OCI-LY3 (cell line): Measurements from ENCODE around the gene CACTIN.

Experiments
- EZH2phosphoT487 ChIP-seq: fragments of 200-600 bp; shearing (Covaris generic); IDR thresholded peaks from 2 replicates; pipeline ENCODE4 v1.6.1; 2018; ENCODE audit warnings: antibody characterized with exemption, mixed run types, low read depth
- TF ChIP-seq, protein P1 (sequence below): fragments of 200-600, 300-600 bp; sonication (generic); IDR thresholded peaks from 2 replicates; pipeline ENCODE4 v1.5.1; 2014; ENCODE audit warnings: antibody characterized with exemption, low read length, low read depth

DNA sequence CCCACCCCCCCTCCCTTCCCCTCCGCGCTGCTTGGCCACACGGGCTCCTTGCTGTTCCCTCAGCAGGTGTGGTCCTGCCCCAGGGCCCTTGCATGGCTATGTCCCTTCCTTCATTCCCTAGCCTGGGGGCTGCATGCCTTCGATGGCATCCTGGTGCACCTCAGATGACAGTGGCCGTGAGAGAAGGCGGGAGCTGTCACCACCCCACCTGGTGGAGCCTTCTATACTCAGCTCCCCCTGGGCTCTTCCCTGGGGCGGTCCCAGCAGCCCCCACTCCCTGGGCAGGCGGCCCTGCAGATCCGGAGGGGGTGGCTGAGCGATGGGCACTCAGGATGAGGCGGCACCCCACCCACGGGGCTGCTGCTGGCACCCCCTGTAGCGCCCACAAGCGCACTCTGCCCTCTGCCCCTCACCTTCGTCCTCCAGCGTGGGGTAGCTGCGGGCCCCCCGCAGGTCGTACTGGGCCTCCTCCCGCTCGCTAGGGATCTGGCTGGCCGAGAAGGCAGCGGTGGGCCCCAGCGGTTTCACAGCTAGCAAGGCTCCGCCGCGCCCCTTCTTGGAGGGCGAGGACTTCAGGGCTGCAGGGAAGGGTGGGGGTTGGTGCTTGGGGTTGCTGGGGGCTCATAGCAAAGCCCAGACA, 17.2 kb upstream of the CACTIN start:
- TF ChIP-seq, protein P1, sequence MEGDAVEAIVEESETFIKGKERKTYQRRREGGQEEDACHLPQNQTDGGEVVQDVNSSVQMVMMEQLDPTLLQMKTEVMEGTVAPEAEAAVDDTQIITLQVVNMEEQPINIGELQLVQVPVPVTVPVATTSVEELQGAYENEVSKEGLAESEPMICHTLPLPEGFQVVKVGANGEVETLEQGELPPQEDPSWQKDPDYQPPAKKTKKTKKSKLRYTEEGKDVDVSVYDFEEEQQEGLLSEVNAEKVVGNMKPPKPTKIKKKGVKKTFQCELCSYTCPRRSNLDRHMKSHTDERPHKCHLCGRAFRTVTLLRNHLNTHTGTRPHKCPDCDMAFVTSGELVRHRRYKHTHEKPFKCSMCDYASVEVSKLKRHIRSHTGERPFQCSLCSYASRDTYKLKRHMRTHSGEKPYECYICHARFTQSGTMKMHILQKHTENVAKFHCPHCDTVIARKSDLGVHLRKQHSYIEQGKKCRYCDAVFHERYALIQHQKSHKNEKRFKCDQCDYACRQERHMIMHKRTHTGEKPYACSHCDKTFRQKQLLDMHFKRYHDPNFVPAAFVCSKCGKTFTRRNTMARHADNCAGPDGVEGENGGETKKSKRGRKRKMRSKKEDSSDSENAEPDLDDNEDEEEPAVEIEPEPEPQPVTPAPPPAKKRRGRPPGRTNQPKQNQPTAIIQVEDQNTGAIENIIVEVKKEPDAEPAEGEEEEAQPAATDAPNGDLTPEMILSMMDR, result no peak
- no peak for TF ChIP-seq EZH2phosphoT487
